Measurements from ENCODE around the gene CAPN10. TPM values are rescaled to one million over a fixed set of nuclear protein-coding genes. Genes with fewer than 3 reads are reported as not detected.
A peak's percentile ranks its signal among the peaks of the same experiment; 100 is the strongest.

Gene CAPN10
- polyA plus RNA-seq, 1 experiment, result 5.6 TPM

DNA sequence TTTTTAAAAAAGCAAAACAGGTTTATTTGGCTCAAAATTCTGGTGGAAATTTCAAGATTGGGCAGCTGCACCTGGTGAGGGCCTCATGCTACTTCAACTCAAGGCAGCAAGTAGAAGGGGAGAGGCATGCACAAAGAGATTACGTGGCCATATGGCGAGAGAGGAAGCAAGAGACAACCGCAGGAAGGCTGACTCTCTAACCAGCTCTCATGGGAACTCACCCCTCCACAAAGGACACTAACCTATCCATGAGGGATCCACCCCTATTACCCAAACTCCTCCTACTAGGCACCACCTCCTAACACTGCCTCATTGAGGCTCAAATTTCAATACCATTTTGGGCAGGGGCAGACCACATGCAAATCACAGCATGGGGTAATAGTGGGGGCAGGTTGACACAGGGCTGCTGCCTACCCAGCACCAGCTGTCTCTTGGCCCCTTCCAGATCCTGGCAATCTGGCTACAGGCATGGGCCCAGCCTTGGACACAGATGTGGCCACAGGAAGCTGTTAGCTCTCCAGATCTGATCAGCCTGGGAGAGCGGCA lies 2.0 kb upstream of the CAPN10 start:
- ChIA-PET CTCF (interaction anchor here (4.0 kb wide), 1 partner anchor 19 kb away, joined by 31 read pairs; no protein-coding TSS in a partner anchor), POLR2A (interaction anchor here (0.5 to 2.9 kb wide), 3 partner anchors 15 to 390 kb away, joined by 3 to 15 read pairs (median 3); partner anchors contain the start of gene RNPEPL1)
- Histone ChIP-seq H3K27me3 (ENCODE audit: control insufficient read depth, insufficient read depth, low read length) (no peaks in the 10 kb centered on the region), H3K4me3 (ENCODE audit: low read depth, low read length) (peak overlapping the region; percentile 99), H3K9me3 (ENCODE audit: control insufficient read depth, insufficient read depth, low read length) (no peaks in the 10 kb centered on the region; the same call in 1 of the 2 replicates), H3K27ac (ENCODE audit: low read depth, low read length) (no peak overlapping the region)
- TF ChIP-seq, protein P1, sequence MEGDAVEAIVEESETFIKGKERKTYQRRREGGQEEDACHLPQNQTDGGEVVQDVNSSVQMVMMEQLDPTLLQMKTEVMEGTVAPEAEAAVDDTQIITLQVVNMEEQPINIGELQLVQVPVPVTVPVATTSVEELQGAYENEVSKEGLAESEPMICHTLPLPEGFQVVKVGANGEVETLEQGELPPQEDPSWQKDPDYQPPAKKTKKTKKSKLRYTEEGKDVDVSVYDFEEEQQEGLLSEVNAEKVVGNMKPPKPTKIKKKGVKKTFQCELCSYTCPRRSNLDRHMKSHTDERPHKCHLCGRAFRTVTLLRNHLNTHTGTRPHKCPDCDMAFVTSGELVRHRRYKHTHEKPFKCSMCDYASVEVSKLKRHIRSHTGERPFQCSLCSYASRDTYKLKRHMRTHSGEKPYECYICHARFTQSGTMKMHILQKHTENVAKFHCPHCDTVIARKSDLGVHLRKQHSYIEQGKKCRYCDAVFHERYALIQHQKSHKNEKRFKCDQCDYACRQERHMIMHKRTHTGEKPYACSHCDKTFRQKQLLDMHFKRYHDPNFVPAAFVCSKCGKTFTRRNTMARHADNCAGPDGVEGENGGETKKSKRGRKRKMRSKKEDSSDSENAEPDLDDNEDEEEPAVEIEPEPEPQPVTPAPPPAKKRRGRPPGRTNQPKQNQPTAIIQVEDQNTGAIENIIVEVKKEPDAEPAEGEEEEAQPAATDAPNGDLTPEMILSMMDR (IDR thresholded peaks at IDR 0.05; ENCODE audit: low read depth, low read length), result no peak
- DNase-seq (ENCODE audit: low read depth, low spot score), result no peak

DNA sequence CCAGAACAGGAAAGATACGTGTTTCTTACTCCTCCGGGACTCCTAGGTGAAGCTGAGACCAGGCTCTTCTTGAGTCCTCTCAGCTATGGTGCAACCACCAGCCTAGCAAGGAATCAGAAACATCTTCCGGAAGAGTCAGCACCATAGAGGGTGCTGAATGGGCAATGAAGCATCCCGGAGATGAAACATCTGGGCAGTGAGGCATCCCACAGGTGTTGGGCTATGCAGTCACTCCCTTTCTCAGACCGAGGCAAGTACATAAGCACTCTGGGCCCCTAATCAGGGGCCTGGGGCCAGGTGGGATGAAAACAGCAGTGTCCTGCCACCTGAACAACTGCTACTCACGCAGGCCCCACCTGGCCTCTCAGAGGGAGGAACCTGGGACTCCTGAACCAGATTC lies 1.4 kb upstream of the CAPN10 start:
- ChIA-PET CTCF (interaction anchor here (3.3 to 4.0 kb wide), 2 partner anchors 19 to 71 kb away, joined by 22 to 31 read pairs; no protein-coding TSS in a partner anchor), POLR2A (interaction anchor here (0.5 to 2.9 kb wide), 4 partner anchors 9 to 389 kb away, joined by 3 to 15 read pairs (median 4); partner anchors contain the start of gene RNPEPL1)
- H3K4me3 ChIP-seq (ENCODE audit: low read depth, low read length), result peak overlapping the region; percentile 99
- no peaks in the 10 kb centered on the region; the same call in 1 of the 2 replicates for H3K9me3 ChIP-seq (ENCODE audit: control insufficient read depth, insufficient read depth, low read length)
- H3K27me3 ChIP-seq (ENCODE audit: control insufficient read depth, insufficient read depth, low read length), result no peaks in the 10 kb centered on the region
- DNase-seq (ENCODE audit: low read depth, low spot score), result no peak
- TF ChIP-seq, protein P1 (IDR thresholded peaks at IDR 0.05; ENCODE audit: low read depth, low read length), result no peak
- no peak overlapping the region for H3K27ac ChIP-seq (ENCODE audit: low read depth, low read length)

DNA sequence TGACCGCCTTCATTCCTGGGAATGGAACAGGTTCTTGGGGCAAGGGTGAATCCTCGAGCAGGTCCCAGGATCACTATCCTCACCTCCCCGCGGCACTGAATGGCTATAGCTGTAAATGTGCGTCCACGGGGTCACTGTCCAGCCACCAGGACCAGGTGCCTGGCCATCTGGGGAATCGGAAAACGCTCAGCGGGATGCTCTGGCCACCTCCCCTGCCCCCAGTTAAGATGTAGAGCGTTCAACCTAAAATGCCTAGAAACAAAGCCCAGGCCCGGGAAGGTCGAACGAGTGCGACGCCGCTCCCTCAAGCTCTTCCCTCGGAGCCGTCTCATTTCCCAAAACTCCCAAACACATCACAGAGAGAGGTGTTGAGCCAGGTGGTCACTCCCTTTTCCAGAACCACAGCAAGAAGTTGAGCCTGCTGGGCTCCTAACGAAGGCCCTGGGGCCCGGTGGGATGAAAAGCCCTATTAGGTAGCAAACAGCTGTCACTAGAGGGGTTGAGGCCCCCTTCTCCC lies 795 bp upstream of the CAPN10 start:
- TF ChIP-seq, protein P1 (IDR thresholded peaks at IDR 0.05; ENCODE audit: low read depth, low read length), result no peak
- ChIA-PET POLR2A (interaction anchor here (0.5 to 2.9 kb wide), 8 partner anchors 10 to 450 kb away, joined by 3 to 22 read pairs (median 4); partner anchors contain the start of genes DUSP28 and RNPEPL1), CTCF (interaction anchor here (3.3 to 4.0 kb wide), 2 partner anchors 20 to 71 kb away, joined by 22 to 31 read pairs; no protein-coding TSS in a partner anchor)
- peak overlapping the region; percentile 99 for H3K4me3 ChIP-seq (ENCODE audit: low read depth, low read length)
- H3K27me3 ChIP-seq (ENCODE audit: control insufficient read depth, insufficient read depth, low read length), result no peaks in the 10 kb centered on the region
- no peak for DNase-seq (ENCODE audit: low read depth, low spot score)
- peak overlapping the region; percentile 78 for H3K27ac ChIP-seq (ENCODE audit: low read depth, low read length)
- H3K9me3 ChIP-seq (ENCODE audit: control insufficient read depth, insufficient read depth, low read length), result no peaks in the 10 kb centered on the region; the same call in 1 of the 2 replicates

DNA sequence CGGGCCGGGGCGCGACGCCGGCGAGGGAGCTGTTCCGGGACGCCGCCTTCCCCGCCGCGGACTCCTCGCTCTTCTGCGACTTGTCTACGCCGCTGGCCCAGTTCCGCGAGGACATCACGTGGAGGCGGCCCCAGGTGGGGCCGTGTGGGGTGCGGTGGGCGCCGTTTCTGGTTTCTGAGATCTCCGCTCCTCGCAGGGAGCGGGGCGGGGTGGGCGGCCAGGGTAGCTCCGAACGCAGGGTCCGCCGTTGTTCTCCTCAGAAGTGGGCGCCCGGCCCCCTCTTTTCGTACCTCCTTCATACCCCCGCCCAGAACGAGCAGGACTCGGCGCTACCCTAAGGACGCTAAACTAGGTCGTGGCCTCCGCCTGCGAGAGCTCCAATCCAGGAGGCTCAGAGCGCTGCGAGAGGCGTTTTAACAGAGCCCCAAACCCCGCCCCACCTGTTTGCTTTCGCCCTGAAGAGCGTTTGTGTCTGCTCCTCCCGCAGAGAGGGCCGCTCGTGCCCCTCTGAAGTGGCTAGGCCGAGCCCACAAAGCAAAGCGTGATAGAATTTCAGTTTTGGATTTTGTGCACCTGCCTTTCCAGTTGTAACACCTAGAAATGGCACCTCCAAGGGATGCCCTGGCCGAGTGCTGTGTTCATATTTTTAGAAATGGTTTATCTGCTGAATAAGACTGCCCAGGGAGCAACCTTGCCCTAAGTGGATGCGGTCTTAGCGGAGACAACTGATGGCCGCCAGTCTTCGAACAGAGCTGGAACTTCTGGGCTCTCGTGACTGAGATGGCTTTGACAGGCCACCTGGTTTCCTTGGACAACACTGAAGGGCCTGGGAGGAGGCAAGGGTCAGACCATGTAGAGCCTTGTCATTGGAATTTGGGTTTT lies 626 bp downstream of the CAPN10 start:
- H3K9me3 ChIP-seq (ENCODE audit: control insufficient read depth, insufficient read depth, low read length), result no peaks in the 10 kb centered on the region; the same call in 1 of the 2 replicates
- TF ChIP-seq, protein P1 (IDR thresholded peaks at IDR 0.05; ENCODE audit: low read depth, low read length), result no peak
- POLR2A ChIA-PET, result interaction anchor here (0.9 to 2.9 kb wide), 6 partner anchors 11 to 253 kb away, joined by 3 to 22 read pairs (median 9); partner anchors contain the start of genes DUSP28 and RNPEPL1
- DNase-seq (ENCODE audit: low read depth, low spot score), result no peak
- CTCF ChIA-PET, result interaction anchor here (3.3 to 4.0 kb wide), 2 partner anchors 21 to 73 kb away, joined by 22 to 31 read pairs; no protein-coding TSS in a partner anchor
- no peak overlapping the region for H3K27ac ChIP-seq (ENCODE audit: low read depth, low read length)
- no peaks in the 10 kb centered on the region for H3K27me3 ChIP-seq (ENCODE audit: control insufficient read depth, insufficient read depth, low read length)
- peak overlapping the region; percentile 99 for H3K4me3 ChIP-seq (ENCODE audit: low read depth, low read length)

All from AG04450 (cell line).